ENCODE data around the gene S100P.

Gene S100P

GRCh38 chr4:6702761-6703160, 9.1 kb downstream of the S100P start:
- H3K4me1 Mint-ChIP-seq: peaks cover 68% of the 10 kb centered on the region
- peak overlapping the region in 1 of 2 donors; percentile 17 for H3K27ac Mint-ChIP-seq
- no peak for DNase-seq
- no peak overlapping the region for H3K4me3 Mint-ChIP-seq
- peaks cover 0 to 5% of the 10 kb centered on the region in 2 donors for H3K9me3 Mint-ChIP-seq
- ATAC-seq: no peak
- no peaks in the 10 kb centered on the region for H3K27me3 Mint-ChIP-seq

GRCh38 chr4:6703786-6704185, 10.1 kb downstream of the S100P start:
- Mint-ChIP-seq H3K9me3 (peaks cover 0 to 5% of the 10 kb centered on the region in 2 donors), H3K27me3 (no peaks in the 10 kb centered on the region), H3K27ac (peak overlapping the region in 1 of 2 donors; percentile 49), H3K4me1 (peaks cover 70% of the 10 kb centered on the region), H3K4me3 (peak overlapping the region; percentile 19 to 48)
- no peak for DNase-seq
- ATAC-seq: peak; percentile 42

DNA sequence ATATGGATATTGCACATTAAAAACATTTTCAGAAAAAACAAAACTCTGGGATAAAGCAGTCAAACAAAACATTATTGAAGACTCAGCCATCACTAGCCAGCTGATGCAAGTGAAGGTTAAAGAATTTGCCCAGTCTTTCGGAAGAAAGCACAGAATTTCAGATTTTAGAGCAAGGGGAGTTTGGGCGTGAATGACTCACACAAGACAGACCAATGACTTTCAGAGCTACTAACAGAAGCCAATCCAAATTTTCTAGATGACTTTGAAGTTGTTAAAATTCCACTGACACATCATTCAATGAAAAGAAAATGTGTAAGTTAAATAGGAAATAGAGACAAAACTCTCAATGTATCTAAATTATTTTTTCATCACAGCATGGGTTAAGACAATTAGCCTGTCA, 12.0 kb downstream of the S100P start:
- peaks cover 68% of the 10 kb centered on the region for H3K4me1 Mint-ChIP-seq
- no peaks in the 10 kb centered on the region for H3K27me3 Mint-ChIP-seq
- ATAC-seq: peak; percentile 67
- DNase-seq: no peak
- peak overlapping the region; percentile 22 to 81 for H3K4me3 Mint-ChIP-seq
- peak overlapping the region in 1 of 2 donors; percentile 91 for H3K27ac Mint-ChIP-seq
- peaks cover 0 to 5% of the 10 kb centered on the region in 2 donors for H3K9me3 Mint-ChIP-seq

DNA sequence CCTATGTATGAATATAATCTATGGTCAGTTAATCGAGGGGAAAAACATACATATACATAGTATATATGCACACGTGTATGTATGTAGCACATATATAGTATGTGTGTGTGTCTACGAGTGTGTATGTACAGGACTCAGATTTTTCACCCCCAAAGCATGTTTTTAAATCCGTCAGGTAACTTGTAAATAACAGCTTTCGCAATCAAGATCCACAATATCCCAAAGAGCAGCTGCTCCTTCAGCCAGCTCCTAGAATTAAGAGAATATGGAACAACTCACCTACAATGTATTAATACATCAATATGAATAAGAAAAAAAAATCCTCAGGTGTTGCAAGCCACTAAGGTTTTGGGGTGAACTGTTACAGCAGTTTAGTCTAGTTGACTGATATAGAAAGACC, 12.5 kb downstream of the S100P start:
- no peaks in the 10 kb centered on the region for H3K27me3 Mint-ChIP-seq
- H3K9me3 Mint-ChIP-seq: peaks cover 0 to 5% of the 10 kb centered on the region in 2 donors
- H3K27ac Mint-ChIP-seq: peak overlapping the region in 1 of 2 donors; percentile 95
- DNase-seq: no peak
- H3K4me3 Mint-ChIP-seq: peak overlapping the region in 1 of 2 donors; percentile 81
- H3K4me1 Mint-ChIP-seq: peaks cover 73% of the 10 kb centered on the region
- no peak for ATAC-seq

DNA sequence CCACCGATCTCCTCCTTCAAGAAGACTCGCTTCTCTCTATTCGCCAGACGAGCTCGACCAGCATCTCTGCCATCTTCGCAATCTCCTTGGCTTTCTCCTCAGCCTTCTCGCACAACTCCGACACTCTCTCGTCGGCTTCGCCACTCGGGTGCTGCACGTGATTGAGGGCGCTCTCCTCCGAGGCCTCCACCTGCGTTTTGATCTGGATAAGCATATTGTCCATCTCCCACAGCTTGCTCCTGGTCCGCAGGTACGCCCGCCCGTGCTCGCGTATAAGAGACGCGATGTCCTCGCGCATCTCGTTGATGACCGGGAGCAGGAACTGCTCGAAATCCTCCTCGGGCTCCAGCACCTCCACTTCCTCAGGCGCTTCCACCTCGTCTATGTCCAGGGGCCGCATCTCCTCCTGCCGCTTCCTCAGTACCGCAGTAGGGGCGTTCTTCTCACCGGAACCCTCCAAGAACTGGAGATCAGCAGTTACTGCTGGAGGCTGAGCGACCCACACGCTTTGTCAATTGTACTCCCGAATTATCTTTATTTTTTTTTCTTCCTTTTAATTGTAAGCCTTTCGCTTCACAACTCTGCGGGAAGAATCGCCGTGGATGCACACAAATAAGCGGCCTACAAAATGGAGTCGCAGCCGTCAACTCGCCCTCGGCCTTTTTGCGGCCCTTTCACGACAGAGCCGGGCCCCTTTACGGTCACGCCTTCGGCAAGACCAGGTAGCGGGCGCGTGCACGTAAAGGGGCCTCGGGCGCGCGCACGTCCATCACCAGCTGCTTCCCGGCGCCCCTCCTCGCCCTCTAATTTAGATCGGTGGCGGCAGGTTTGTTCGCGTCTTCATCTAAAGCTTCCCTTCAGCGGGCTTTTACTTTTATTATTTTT, 15.8 kb downstream of the S100P start, which contains the start of gene MRFAP1L1:
Gene MRFAP1L1 (minus strand): TSS at position 636 of the 885 bp plus-strand sequence. CDS start 236 bp downstream, at position 400.
- ATAC-seq (peak; percentile 75), DNase-seq (peak; percentile 93 to 98)
- no peaks in the 10 kb centered on the region for H3K27me3 Mint-ChIP-seq
- H3K27ac Mint-ChIP-seq: peak within 1 kb of the TSS; percentile 95 to 97
- no peaks in the 10 kb centered on the region for H3K9me3 Mint-ChIP-seq
- peak within 1 kb of the TSS; percentile 98 for H3K4me3 Mint-ChIP-seq
- H3K4me1 Mint-ChIP-seq: peaks cover 64% of the 10 kb centered on the region

- no peak for ATAC-seq
- Mint-ChIP-seq H3K4me3 (peak overlapping the region; percentile 98), H3K27me3 (no peaks in the 10 kb centered on the region), H3K4me1 (peaks cover 56% of the 10 kb centered on the region), H3K27ac (peak overlapping the region; percentile 79 to 95), H3K9me3 (no peaks in the 10 kb centered on the region)
- no peak for DNase-seq
These were observed 16.6 kb downstream of the S100P start for GRCh38 chr4:6710282-6710681.

DNA sequence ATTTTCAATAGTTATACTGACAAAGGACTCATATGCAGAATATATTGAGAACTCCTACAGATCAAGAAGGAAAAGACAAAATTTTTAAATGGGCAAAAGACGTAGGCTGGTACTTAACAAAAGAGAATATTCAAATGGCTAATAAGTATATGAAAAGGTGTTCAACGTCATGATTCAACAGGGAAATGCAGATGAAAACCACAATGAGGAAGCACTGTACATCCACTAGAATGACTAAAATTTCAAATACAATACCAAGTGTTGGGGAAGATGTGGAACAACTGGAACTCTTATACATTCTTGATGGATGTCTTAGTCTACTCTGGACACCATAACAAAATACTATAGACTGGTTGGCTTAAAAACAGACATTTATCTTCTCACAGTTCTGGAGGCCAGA, 17.3 kb downstream of the S100P start:
- Mint-ChIP-seq H3K27ac (no peak overlapping the region), H3K4me1 (peaks cover 56% of the 10 kb centered on the region), H3K9me3 (no peaks in the 10 kb centered on the region), H3K27me3 (no peaks in the 10 kb centered on the region), H3K4me3 (no peak overlapping the region)
- ATAC-seq (no peak), DNase-seq (no peak)

- H3K4me1 Mint-ChIP-seq: peaks cover 41% of the 10 kb centered on the region
These were observed 21.3 kb downstream of the S100P start for GRCh38 chr4:6714954-6715353.

GRCh38 chr4:6715704-6716017, 22.0 kb downstream of the S100P start:
- ATAC-seq (no peak), DNase-seq (no peak)
- Mint-ChIP-seq H3K4me3 (peak overlapping the region; percentile 92 to 95), H3K27me3 (no peaks in the 10 kb centered on the region), H3K27ac (peak overlapping the region; percentile 95 to 98), H3K4me1 (peaks cover 41% of the 10 kb centered on the region), H3K9me3 (no peaks in the 10 kb centered on the region)

More at GRCh38 chr4:6714954-6715353, 21.3 kb downstream of the S100P start:
- Mint-ChIP-seq H3K27me3 (no peaks in the 10 kb centered on the region), H3K9me3 (no peaks in the 10 kb centered on the region), H3K4me3 (peak overlapping the region; percentile 8 to 43), H3K27ac (no peak overlapping the region)
- DNase-seq (no peak), ATAC-seq (no peak)

GRCh38 chr4:6716018-6716911, 22.6 kb downstream of the S100P start, which contains the start of gene BLOC1S4:
Gene BLOC1S4, plus strand, starts transcription at chr4:6716174. Its CDS starts 36 bp downstream, at chr4:6716210.
- ATAC-seq: peak; percentile 88
- peak; percentile 90 to 91 for DNase-seq
- Mint-ChIP-seq H3K27ac (peak within 1 kb of the TSS; percentile 95 to 98), H3K27me3 (no peaks in the 10 kb centered on the region), H3K9me3 (no peaks in the 10 kb centered on the region), H3K4me3 (peak within 1 kb of the TSS; percentile 92 to 95), H3K4me1 (peaks cover 38% of the 10 kb centered on the region)

GRCh38 chr4:6716958-6717655, 23.4 kb downstream of the S100P start:
- H3K4me3 Mint-ChIP-seq: peak overlapping the region; percentile 92 to 95
- H3K4me1 Mint-ChIP-seq: peaks cover 34% of the 10 kb centered on the region
- H3K27me3 Mint-ChIP-seq: no peaks in the 10 kb centered on the region
- H3K27ac Mint-ChIP-seq: peak overlapping the region; percentile 89 to 96
- ATAC-seq (no peak), DNase-seq (no peak)
- no peaks in the 10 kb centered on the region for H3K9me3 Mint-ChIP-seq

GRCh38 chr4:6718932-6719610, 25.4 kb downstream of the S100P start:
- Mint-ChIP-seq H3K4me3 (peak overlapping the region in 1 of 2 donors; percentile 42), H3K27ac (no peak overlapping the region), H3K4me1 (peaks cover 34% of the 10 kb centered on the region), H3K9me3 (no peaks in the 10 kb centered on the region), H3K27me3 (no peaks in the 10 kb centered on the region)
- ATAC-seq (no peak), DNase-seq (no peak)

DNA sequence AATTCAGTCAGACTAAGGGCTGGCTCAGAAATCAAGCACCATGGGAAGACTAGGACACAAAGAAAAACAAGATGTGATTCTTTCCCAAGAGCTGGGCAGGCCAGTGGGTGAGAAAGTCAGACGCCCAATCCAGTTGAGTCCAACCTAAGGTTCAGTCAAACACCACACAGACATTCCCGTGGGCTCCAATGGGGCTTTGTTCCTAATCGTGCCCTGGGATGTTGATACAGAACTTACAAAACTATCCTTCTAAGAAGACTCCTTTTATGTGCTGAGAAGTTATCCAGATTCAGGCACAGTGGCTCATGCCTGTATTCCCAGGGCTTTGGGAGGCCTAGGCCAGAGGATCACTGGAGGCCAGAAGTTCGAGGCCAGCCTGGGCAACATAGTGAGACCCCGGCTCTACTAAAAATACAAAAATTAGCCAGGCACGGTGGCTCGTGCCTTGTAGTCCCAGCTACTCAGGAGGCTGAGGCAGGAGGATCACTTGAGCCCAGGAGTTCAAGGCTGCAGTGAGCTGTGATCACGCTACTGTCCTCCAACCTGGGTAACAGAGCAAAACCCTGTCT, 26.0 kb downstream of the S100P start:
- no peak overlapping the region for H3K27ac Mint-ChIP-seq
- peaks cover 34% of the 10 kb centered on the region for H3K4me1 Mint-ChIP-seq
- no peaks in the 10 kb centered on the region for H3K27me3 Mint-ChIP-seq
- DNase-seq (no peak), ATAC-seq (no peak)
- H3K4me3 Mint-ChIP-seq: no peak overlapping the region
- H3K9me3 Mint-ChIP-seq: no peaks in the 10 kb centered on the region

DNA sequence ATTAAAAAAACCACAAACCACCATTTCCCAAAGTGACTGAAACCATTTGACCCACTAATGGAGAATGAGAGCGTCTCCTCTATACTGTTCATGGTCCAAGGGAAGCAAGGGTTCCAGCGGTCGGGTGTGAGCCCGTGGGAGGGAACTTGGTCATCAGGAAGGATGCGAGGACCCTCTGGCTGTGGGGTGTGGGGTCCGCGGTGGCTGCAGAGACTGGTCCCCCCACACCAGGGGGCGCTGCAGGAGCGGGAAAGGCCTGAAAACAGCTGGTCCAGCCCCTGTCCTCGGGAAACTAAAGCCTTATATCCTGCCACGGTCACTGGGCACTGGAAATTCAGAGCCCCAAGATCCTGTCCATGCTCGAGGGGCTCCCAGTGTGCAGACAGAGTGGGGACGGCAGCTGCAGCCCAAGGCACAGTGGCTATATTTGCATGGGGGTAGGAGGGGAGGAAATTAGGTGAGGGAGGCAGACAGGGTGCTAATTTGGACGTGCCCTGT, 26.6 kb downstream of the S100P start:
- Mint-ChIP-seq H3K27me3 (no peaks in the 10 kb centered on the region), H3K27ac (peak overlapping the region in 1 of 2 donors; percentile 48), H3K4me1 (peaks cover 34% of the 10 kb centered on the region), H3K4me3 (peak overlapping the region; percentile 77 to 79), H3K9me3 (no peaks in the 10 kb centered on the region)
- peak; percentile 77 to 82 for DNase-seq
- peak; percentile 61 for ATAC-seq
